Left lung (tissue), 10 donors: ENCODE results near the gene BAHCC1. TPM values are rescaled to one million over a fixed set of nuclear protein-coding genes. Genes with fewer than 3 reads are reported as not detected.

ENCODE experiments used
- ATAC-seq: fragments of 200-7000 bp; cut with Tn5 transposase; one replicate; pipeline ENCODE4 v1.9.1; 2020; ENCODE audit warnings: moderate library complexity
- DNase-seq, 4 donors: peaks; one replicate each; pipeline ENCODE4 v3.0.0-alpha.2; 2013 to 2020
- H3K27ac ChIP-seq, 2 donors: fragments of 200-600 bp; sonication (generic) in 1 of 2; one replicate each; pipeline versions ENCODE4 v1.5.0 to v1.8.0; 2020 to 2021
- H3K27me3 ChIP-seq, 2 donors: fragments of 200-600 bp; sonication (generic) in 1 of 2; one replicate each; pipeline versions ENCODE4 v1.5.0 to v1.8.0; 2020 to 2021
- H3K36me3 ChIP-seq, 2 donors: fragments of 200-600 bp; sonication (generic) in 1 of 2; one replicate each; pipeline versions ENCODE4 v1.5.0 to v1.8.0; 2020 to 2021
- H3K4me1 ChIP-seq, 2 donors: fragments of 200-600 bp; one replicate each; pipeline ENCODE4 v1.8.0; 2021
- H3K4me3 ChIP-seq, 2 donors: fragments of 200-600 bp; sonication (generic) in 1 of 2; one replicate each; pipeline versions ENCODE4 v1.5.0 to v1.8.0; 2020 to 2021; ENCODE audit warnings: mild to moderate bottlenecking in 1 of 2
- H3K9me3 ChIP-seq, 2 donors: fragments of 200-600 bp; sonication (generic) in 1 of 2; one replicate each; pipeline versions ENCODE4 v1.5.0 to v1.8.0; 2020 to 2021
- intact Hi-C, 2 donors: fragments of 100-400 bp; cut with DNase I; formaldehyde crosslinking; loops; one replicate each; pipeline versions ENCODE4 v1.11.2 to v1.14.2; 2022
- polyA plus RNA-seq, 6 donors: library from polyadenylated mRNA; unstranded; fragments of 120-200 nt; gene quantifications; one replicate each; pipeline ENCODE4 v1.2.1, GENCODE V29; 2013; ENCODE audit not compliant: insufficient read length in 6 of 6
- total RNA-seq, 2 donors: library from RNA; stranded (reverse); fragmentation: NEBNext Ultra II Directional; extraction: Animal tissue kit (Norgen Biotek cat#: 25700); gene quantifications; one replicate each; pipeline ENCODE4 v1.2.1, GENCODE V29; 2021
- TF ChIP-seq, protein P1 (sequence below), 2 donors: fragments of 200-600 bp; sonication (generic) in 1 of 2; IDR thresholded peaks; one replicate each; pipeline versions ENCODE4 v1.5.0 to v1.8.0; 2021; ENCODE audit warnings: antibody characterized with exemption in 2 of 2
- donor health status: DM: no; HTN: yes; CAD: no.
- donor health status: DM: no; HTN: no; CAD: no.

BAHCC1 gene
- total and polyA plus RNA-seq, 8 donors, result 13.6 to 28.5 (median 21.4) TPM

DNA sequence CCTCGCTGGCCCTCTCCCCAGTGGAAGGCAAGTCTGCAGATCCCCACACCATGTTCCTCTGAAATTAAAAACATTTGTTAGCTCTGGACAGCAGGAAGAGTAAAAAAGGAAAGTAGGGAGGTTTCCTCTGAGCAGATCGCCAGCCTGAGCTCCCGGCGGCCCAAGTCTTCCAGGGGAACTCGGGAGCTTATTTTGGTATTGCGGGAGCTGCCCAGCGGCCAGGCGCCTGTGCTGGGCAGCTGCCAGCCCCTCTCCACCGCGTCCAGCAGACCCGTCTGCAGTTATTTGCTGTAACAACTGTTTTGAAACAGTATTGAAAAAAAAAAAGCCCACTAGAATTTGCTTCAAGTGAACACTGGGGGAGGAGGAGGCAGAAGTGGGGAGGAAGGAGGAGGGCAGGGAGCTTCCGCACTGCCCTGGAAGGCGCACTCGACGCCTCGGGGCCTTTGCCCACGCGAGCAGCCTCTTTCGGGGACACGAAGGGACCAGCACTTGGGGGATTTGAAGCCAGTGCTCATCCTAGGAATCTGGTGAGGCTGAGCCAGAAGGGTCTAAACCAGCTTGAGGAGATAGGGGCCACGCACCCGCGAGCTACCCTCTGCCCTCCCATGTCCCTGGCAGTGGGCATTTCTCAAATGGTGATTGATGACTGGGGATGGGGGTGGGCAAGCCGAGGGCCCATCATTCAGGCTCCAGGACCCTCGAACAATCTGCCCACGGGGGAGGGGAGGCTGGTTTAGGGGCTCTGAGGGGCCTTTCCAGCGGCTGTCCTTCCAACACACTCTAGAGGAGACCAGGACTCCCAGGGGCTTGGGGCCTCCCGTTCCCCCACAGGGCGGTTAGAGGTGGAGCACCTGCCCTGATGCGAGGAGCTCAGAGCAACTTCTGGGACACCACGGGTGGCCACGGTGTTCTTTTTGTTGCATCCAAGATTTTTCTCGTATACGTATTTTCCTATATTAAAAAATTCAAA lies 3.0 kb upstream of the BAHCC1 start:
- DNase-seq (peak in 1 of 4 donors; percentile 87), ATAC-seq (peak; percentile 6)
- Histone ChIP-seq H3K27me3 (peaks cover 0 to 87% of the 10 kb centered on the region in 2 donors), H3K9me3 (no peaks in the 10 kb centered on the region), H3K36me3 (no peaks in the 10 kb centered on the region), H3K4me1 (peaks cover 38 to 84% of the 10 kb centered on the region in 2 donors), H3K27ac (peak overlapping the region; percentile 93 to 94), H3K4me3 (peak overlapping the region; percentile 69 to 72)
- TF ChIP-seq, protein P1, sequence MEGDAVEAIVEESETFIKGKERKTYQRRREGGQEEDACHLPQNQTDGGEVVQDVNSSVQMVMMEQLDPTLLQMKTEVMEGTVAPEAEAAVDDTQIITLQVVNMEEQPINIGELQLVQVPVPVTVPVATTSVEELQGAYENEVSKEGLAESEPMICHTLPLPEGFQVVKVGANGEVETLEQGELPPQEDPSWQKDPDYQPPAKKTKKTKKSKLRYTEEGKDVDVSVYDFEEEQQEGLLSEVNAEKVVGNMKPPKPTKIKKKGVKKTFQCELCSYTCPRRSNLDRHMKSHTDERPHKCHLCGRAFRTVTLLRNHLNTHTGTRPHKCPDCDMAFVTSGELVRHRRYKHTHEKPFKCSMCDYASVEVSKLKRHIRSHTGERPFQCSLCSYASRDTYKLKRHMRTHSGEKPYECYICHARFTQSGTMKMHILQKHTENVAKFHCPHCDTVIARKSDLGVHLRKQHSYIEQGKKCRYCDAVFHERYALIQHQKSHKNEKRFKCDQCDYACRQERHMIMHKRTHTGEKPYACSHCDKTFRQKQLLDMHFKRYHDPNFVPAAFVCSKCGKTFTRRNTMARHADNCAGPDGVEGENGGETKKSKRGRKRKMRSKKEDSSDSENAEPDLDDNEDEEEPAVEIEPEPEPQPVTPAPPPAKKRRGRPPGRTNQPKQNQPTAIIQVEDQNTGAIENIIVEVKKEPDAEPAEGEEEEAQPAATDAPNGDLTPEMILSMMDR (IDR thresholded peaks at IDR 0.05), result no peak
- intact Hi-C loops, result loop anchor here in 1 of 2 donors (10.0 kb wide), 1 partner anchor 93 kb away; no protein-coding TSS in a partner anchor

GRCh38 chr17:81392909-81393654 lies 2.2 kb upstream of the BAHCC1 start:
- Histone ChIP-seq H3K9me3 (no peaks in the 10 kb centered on the region), H3K4me1 (peaks cover 32 to 85% of the 10 kb centered on the region in 2 donors), H3K27me3 (peaks cover 0 to 87% of the 10 kb centered on the region in 2 donors), H3K4me3 (peak overlapping the region; percentile 69 to 72), H3K36me3 (no peaks in the 10 kb centered on the region), H3K27ac (peak overlapping the region; percentile 93 to 94)
- TF ChIP-seq, protein P1 (IDR thresholded peaks at IDR 0.05), result no peak
- no peak for ATAC-seq
- no peak for DNase-seq
- intact Hi-C loops, result loop anchor here in 1 of 2 donors (10.0 kb wide), 1 partner anchor 92 kb away; no protein-coding TSS in a partner anchor

DNA sequence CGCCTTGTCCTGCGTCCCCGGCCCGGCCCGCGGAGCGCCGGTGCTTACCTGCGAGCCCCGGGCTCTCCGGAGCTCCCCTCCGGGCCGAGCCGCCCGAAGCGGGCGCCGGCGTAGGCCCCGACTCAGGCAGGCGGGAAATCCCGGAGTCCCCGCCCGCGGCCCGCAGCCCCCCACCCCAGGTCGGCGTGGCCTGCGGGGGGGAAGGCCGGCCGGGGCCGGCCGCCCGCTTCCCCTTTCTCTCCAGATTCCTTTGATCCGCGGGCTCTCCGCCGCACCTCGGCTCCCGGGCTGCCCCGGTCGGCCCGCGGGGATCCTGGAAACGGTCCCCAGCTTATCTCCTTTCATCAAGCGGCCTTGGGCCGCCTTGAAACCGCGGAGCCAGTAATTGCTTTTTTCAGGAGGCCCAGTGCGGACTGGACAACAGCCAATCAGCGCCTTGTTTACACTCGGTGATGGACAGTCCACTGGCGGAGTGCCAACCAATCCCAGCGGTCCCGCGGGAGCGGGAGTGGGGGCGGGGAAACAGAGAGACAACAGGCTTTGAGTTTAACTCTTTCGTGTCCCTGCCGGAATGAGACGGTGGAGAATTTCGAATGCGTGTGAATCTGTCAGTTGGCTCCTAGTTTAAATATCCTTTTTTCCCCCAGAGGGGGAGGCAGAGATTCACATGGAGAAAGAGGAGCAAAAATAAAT lies 1.4 kb upstream of the BAHCC1 start:
- TF ChIP-seq, protein P1 (IDR thresholded peaks at IDR 0.05), result no peak
- Histone ChIP-seq H3K4me1 (peaks cover 26 to 85% of the 10 kb centered on the region in 2 donors), H3K27me3 (peaks cover 0 to 87% of the 10 kb centered on the region in 2 donors), H3K9me3 (no peaks in the 10 kb centered on the region), H3K4me3 (peak overlapping the region; percentile 69 to 72), H3K36me3 (no peaks in the 10 kb centered on the region), H3K27ac (peak overlapping the region; percentile 93 to 94)
- DNase-seq, result peak; percentile 96 to 100 (median 100)
- intact Hi-C loops, result loop anchor here in 1 of 2 donors (10.0 kb wide), 1 partner anchor 91 kb away; no protein-coding TSS in a partner anchor
- ATAC-seq, result peak; percentile 59

DNA sequence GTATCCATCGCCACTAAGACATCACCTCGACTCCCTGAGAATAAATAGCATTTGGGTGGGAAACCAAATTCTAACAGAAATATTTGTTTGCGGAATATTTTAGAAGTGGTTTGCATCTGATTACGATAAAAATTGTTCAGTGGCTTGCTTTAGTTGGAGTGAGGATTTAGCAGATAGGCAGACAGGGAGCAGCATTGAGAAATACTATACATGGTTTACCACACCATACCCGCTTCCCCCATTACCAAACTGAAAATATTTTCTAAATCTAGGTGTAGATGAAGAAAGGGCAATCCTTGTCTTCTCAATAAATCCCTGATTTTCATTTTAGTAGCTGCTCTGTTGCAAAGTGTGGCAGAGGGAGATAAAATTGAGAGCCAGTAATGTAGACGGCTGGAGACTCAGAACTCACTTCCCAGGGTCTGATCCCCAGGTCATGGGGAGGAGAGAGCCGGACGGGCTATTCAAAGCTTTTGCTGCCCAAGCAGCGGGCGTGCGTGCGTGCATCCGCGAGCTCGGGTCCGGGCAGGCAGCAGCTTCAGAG lies 808 bp upstream of the BAHCC1 start:
- H3K36me3 ChIP-seq, result no peaks in the 10 kb centered on the region
- intact Hi-C loops, result loop anchor here in 1 of 2 donors (10.0 kb wide), 1 partner anchor 90 kb away; no protein-coding TSS in a partner anchor
- H3K27me3 ChIP-seq, result peaks cover 0 to 91% of the 10 kb centered on the region in 2 donors
- H3K4me1 ChIP-seq, result peaks cover 21 to 81% of the 10 kb centered on the region in 2 donors
- peak overlapping the region; percentile 10 to 72 for H3K4me3 ChIP-seq
- TF ChIP-seq, protein P1 (IDR thresholded peaks at IDR 0.05), result no peak
- H3K27ac ChIP-seq, result peak overlapping the region; percentile 27 to 93
- H3K9me3 ChIP-seq, result no peaks in the 10 kb centered on the region
- no peak for ATAC-seq
- DNase-seq, result no peak
